Stimulated activated naive CD4-positive, alpha-beta T cell treated with Interleukin-2 at 50 U/mL for 16 hours (primary cell): ENCODE measurements around the gene PPP3CA.

Experiments used
- DNase-seq: peaks from one replicate; lab custom pipeline; 2025; lab: John Stamatoyannopoulos, UW

PPP3CA gene

GRCh38 chr4:101288365-101289145 is 58.8 kb downstream of the PPP3CA start:
- DNase-seq = no peak

- no peak for DNase-seq
Observed at GRCh38 chr4:101287324-101287723, 60.0 kb downstream of the PPP3CA start.

GRCh38 chr4:101286663-101287062 is 60.7 kb downstream of the PPP3CA start:
- DNase-seq = no peak

GRCh38 chr4:101285985-101286384 is 61.3 kb downstream of the PPP3CA start:
- DNase-seq = no peak

GRCh38 chr4:101284546-101284945 is 62.8 kb downstream of the PPP3CA start:
- DNase-seq = no peak

- DNase-seq = no peak
Observed at GRCh38 chr4:101283434-101283833, 63.9 kb downstream of the PPP3CA start.

- DNase-seq = no peak
Observed at GRCh38 chr4:101282076-101282844, 65.1 kb downstream of the PPP3CA start.

GRCh38 chr4:101280866-101281600 is 66.3 kb downstream of the PPP3CA start:
- DNase-seq = no peak

GRCh38 chr4:101279377-101279871 is 67.9 kb downstream of the PPP3CA start:
- no peak for DNase-seq

GRCh38 chr4:101277671-101278070 is 69.7 kb downstream of the PPP3CA start:
- no peak for DNase-seq

GRCh38 chr4:101276661-101277060 is 70.7 kb downstream of the PPP3CA start:
- DNase-seq = no peak

- DNase-seq = no peak
Observed at GRCh38 chr4:101274888-101275752, 72.2 kb downstream of the PPP3CA start.

- DNase-seq = no peak
Observed at GRCh38 chr4:101271516-101271915, 75.8 kb downstream of the PPP3CA start.

GRCh38 chr4:101269682-101270081 is 77.6 kb downstream of the PPP3CA start:
- DNase-seq = no peak

- DNase-seq = no peak
Observed at GRCh38 chr4:101265816-101266172, 81.5 kb downstream of the PPP3CA start.

- DNase-seq = no peak
Observed at GRCh38 chr4:101264993-101265815, 82.1 kb downstream of the PPP3CA start.

GRCh38 chr4:101264512-101264911 is 82.8 kb downstream of the PPP3CA start:
- DNase-seq = no peak

- no peak for DNase-seq
Observed at GRCh38 chr4:101262683-101263082, 84.6 kb downstream of the PPP3CA start.

GRCh38 chr4:101259876-101260275 is 87.5 kb downstream of the PPP3CA start:
- no peak for DNase-seq

- no peak for DNase-seq
Observed at GRCh38 chr4:101258883-101259282, 88.4 kb downstream of the PPP3CA start.

GRCh38 chr4:101256222-101256621 is 91.1 kb downstream of the PPP3CA start:
- no peak for DNase-seq
